Neuronal stem cell (in vitro differentiated cells): ENCODE data around the gene FCGR3A. TPM values are rescaled to one million over a fixed set of nuclear protein-coding genes. Genes with fewer than 3 reads are reported as not detected.
"Not testable (repeated sequence)": the region's sequence is repeated elsewhere in the genome, so short reads cannot be mapped to it uniquely, and the experiment has no call there.

Source experiments
- DNase-seq: peaks from one replicate; pipeline ENCODE4 v3.0.0-alpha.2; 2013; ENCODE audit warnings: low spot score
- H2AFZ ChIP-seq: one replicate; pipeline ENCODE4 v1.6.1; 2013; ENCODE audit warnings: mild to moderate bottlenecking, low read length, inconsistent platforms
- H2AK5ac ChIP-seq: 2 replicates; pipeline ENCODE4 v1.6.1; 2013; ENCODE audit warnings: low read depth, mild to moderate bottlenecking, inconsistent platforms, low read length, moderate library complexity, mixed read lengths
- H2BK120ac ChIP-seq: 2 replicates; pipeline ENCODE4 v1.6.1; 2013; ENCODE audit warnings: low read depth, mild to moderate bottlenecking, inconsistent platforms, low read length, moderate library complexity, mixed read lengths
- H2BK12ac ChIP-seq: one replicate; pipeline ENCODE4 v1.6.1; 2013; ENCODE audit warnings: low read length, inconsistent platforms
- H2BK15ac ChIP-seq: 2 replicates; pipeline ENCODE4 v1.6.1; 2013; ENCODE audit warnings: mild to moderate bottlenecking, low read length, inconsistent platforms, mixed read lengths
- H2BK5ac ChIP-seq: one replicate; pipeline ENCODE4 v1.6.1; 2013; ENCODE audit warnings: inconsistent platforms, mild to moderate bottlenecking, low read length, moderate library complexity
- H3K14ac ChIP-seq: one replicate; pipeline ENCODE4 v1.6.1; 2013; ENCODE audit warnings: low read length, inconsistent platforms
- H3K18ac ChIP-seq: 2 replicates; pipeline ENCODE4 v1.6.1; 2013; ENCODE audit warnings: low read length, inconsistent platforms
- H3K23ac ChIP-seq: 2 replicates; pipeline ENCODE4 v1.6.1; 2013; ENCODE audit warnings: low read depth, mild to moderate bottlenecking, mixed read lengths, low read length, inconsistent platforms; ENCODE audit not compliant: poor library complexity
- H3K27ac ChIP-seq: replicated peaks from 3 replicates; pipeline ENCODE4 v1.5.1; 2013; ENCODE audit warnings: low read length, inconsistent platforms
- H3K27me3 ChIP-seq, 3 experiments: 2 replicates each; pipeline ENCODE4 v1.6.1; 2013; ENCODE audit warnings: low read length in 3 of 3, mild to moderate bottlenecking in 2 of 3, inconsistent platforms in 1 of 3, low read depth in 1 of 3, mixed read lengths in 1 of 3, moderate library complexity in 1 of 3; ENCODE audit not compliant: control insufficient read depth in 3 of 3, insufficient read depth in 3 of 3
- H3K36me3 ChIP-seq, 2 donors: replicated peaks in 1 of 2; 2 replicates each; pipeline ENCODE4 v1.6.1; 2013; ENCODE audit warnings: low read length in 2 of 2; ENCODE audit not compliant: control insufficient read depth in 2 of 2, insufficient read depth in 2 of 2
- H3K4ac ChIP-seq: 2 replicates; pipeline ENCODE4 v1.6.1; 2013; ENCODE audit warnings: inconsistent platforms, mild to moderate bottlenecking, low read length, moderate library complexity
- H3K4me1 ChIP-seq, 2 donors: 1 replicate in 1 of 2; 2 replicates in 1 of 2; pipeline ENCODE4 v1.6.1; 2013; ENCODE audit warnings: low read length in 2 of 2, low read depth in 1 of 2; ENCODE audit not compliant: control insufficient read depth in 2 of 2, insufficient read depth in 1 of 2
- H3K4me2 ChIP-seq: one replicate; pipeline ENCODE4 v1.6.1; 2013; ENCODE audit warnings: mild to moderate bottlenecking, low read length, inconsistent platforms; ENCODE audit not compliant: insufficient read depth, poor library complexity, severe bottlenecking
- H3K4me3 ChIP-seq, 2 donors: 2 replicates each; pipeline ENCODE4 v1.5.1; 2013; ENCODE audit warnings: low read length in 2 of 2, mild to moderate bottlenecking in 2 of 2, inconsistent platforms in 1 of 2, moderate library complexity in 1 of 2
- H3K79me1 ChIP-seq: one replicate; pipeline ENCODE4 v1.6.1; 2013; ENCODE audit warnings: low read depth, mild to moderate bottlenecking, inconsistent platforms, low read length, moderate library complexity
- H3K9ac ChIP-seq: one replicate; pipeline ENCODE4 v1.6.1; 2013; ENCODE audit warnings: mild to moderate bottlenecking, low read depth, low read length, inconsistent platforms; ENCODE audit not compliant: poor library complexity
- H3K9me3 ChIP-seq, 2 donors: replicated peaks in 1 of 2; 2 replicates each; pipeline versions ENCODE3 to v1.6.1; 2013; ENCODE audit warnings: low read length in 2 of 2, mild to moderate bottlenecking in 2 of 2, inconsistent platforms in 1 of 2, low read depth in 1 of 2, mixed read lengths in 1 of 2, moderate library complexity in 1 of 2; ENCODE audit not compliant: control insufficient read depth in 2 of 2, insufficient read depth in 1 of 2
- H4K8ac ChIP-seq: one replicate; pipeline ENCODE4 v1.6.1; 2013; ENCODE audit warnings: low read depth, mild to moderate bottlenecking, inconsistent platforms, low read length, moderate library complexity
- H4K91ac ChIP-seq: one replicate; pipeline ENCODE4 v1.6.1; 2013; ENCODE audit warnings: low read length, low read depth, mild to moderate bottlenecking, inconsistent platforms; ENCODE audit not compliant: poor library complexity
- WGBS, 2 donors: extraction: QIAGEN DNeasy Blood & Tissue Kit; methylation state at CpG; one replicate each; pipeline ENCODE4 v1.1.7; 2013; ENCODE audit warnings: missing lambda C conversion rate in 2 of 2, mixed read lengths in 1 of 2; ENCODE audit not compliant: insufficient read length in 2 of 2, insufficient replicate concordance in 1 of 2; ENCODE audit errors: extremely low coverage in 2 of 2; 5-methylcytosine and 5-hydroxymethylcytosine counted together
- polyA plus RNA-seq, 2 experiments: library from polyadenylated mRNA; stranded (reverse); fragments of 200-250 nt; gene quantifications; one replicate each; pipeline ENCODE4 v1.2.3, GENCODE V29; 2013

FCGR3A gene
- not detected for polyA plus RNA-seq (2013, experiment 1 of 2)
- polyA plus RNA-seq (2013, experiment 2 of 2) = not detected

DNA sequence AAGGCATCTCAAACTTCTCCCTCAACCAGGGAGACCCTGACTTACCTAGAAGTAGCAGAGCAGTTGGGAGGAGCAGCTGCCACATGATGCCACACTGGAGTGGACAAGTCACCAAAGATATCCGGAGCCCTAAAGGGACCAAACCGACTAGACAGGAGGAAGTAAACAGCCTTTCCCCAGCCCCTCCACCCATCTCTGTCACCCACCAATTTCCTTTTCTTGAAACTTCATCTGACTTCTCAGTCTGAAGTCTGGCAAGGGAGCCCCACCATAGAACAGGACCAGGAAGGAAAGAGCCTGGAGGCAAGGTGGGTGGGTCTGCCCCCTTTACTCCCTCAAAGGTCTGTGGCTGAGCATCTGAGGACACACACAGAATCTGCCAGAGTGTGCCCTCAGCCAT lies at the start of gene FCGR3A:
TSS of gene FCGR3A (minus strand) at position 167 of the 400 bp plus-strand sequence. CDS start at position 85, 82 bp downstream.
- Histone ChIP-seq H2BK120ac (no peak within 1 kb of the TSS), H3K18ac (no peak within 1 kb of the TSS), H2AK5ac (no peak within 1 kb of the TSS), H3K4me3 (no peak within 1 kb of the TSS), H4K91ac (no peak within 1 kb of the TSS), H3K4ac (no peak within 1 kb of the TSS), H3K27ac (no peak within 1 kb of the TSS), H3K14ac (no peak within 1 kb of the TSS), H3K79me1 (no peaks in the 10 kb centered on the region), H2BK15ac (no peak within 1 kb of the TSS), H3K23ac (no peak within 1 kb of the TSS), H2BK5ac (no peak within 1 kb of the TSS), H3K27me3 (no peaks in the 10 kb centered on the region), H3K4me1 (no peaks in the 10 kb centered on the region), H4K8ac (no peak within 1 kb of the TSS), H3K4me2 (no peak within 1 kb of the TSS), H2BK12ac (no peak within 1 kb of the TSS), H3K9ac (no peak within 1 kb of the TSS), H3K36me3 (no peaks in the 10 kb centered on the region), H2AFZ (no peak within 1 kb of the TSS), H3K9me3 (no peaks in the 10 kb centered on the region)
- WGBS, 2 donors = no CpG with 5 or more reads among the region's 2 CpGs
- DNase-seq = no peak

- H3K4me3 ChIP-seq, H4K8ac ChIP-seq, H2BK12ac ChIP-seq, H2BK15ac ChIP-seq, H2AFZ ChIP-seq, H3K79me1 ChIP-seq, H3K27me3 ChIP-seq, H3K4ac ChIP-seq, H3K4me2 ChIP-seq, H3K9ac ChIP-seq, H2BK120ac ChIP-seq, H3K27ac ChIP-seq, H3K4me1 ChIP-seq, DNase-seq, H3K18ac ChIP-seq, H2AK5ac ChIP-seq, H3K9me3 ChIP-seq, H2BK5ac ChIP-seq, H3K14ac ChIP-seq, H3K36me3 ChIP-seq, H4K91ac ChIP-seq, H3K23ac ChIP-seq: not testable (repeated sequence)
- no CpG with 5 or more reads among the region's 3 CpGs for WGBS, 2 donors
Observed at GRCh38 chr1:161597077-161597476, 47.5 kb upstream of the FCGR3A start.

DNA sequence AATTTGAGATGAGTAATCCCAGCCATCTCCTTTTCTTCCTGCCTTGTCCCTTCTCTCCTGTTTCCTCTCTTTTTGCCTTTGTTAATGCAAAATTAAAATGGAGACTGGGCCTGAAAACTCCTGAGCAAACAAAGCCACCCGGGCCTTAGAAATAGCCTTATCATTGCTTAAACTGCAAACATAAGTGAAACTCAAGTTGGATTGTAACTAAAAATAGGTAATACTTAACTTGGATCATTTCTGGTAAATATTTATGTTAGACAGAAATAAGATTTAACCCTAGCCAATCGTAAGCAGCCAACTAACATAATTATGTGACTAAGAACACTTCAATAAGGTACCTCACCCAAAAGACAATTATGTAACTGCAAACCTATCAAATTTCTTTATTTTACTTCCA lies 46.0 kb upstream of the FCGR3A start:
- not testable (repeated sequence) for H2BK12ac ChIP-seq, H4K91ac ChIP-seq, H2BK5ac ChIP-seq, H3K4me1 ChIP-seq, H4K8ac ChIP-seq, H3K18ac ChIP-seq, H3K79me1 ChIP-seq, H3K36me3 ChIP-seq, H3K4ac ChIP-seq, H2BK120ac ChIP-seq, H2AFZ ChIP-seq, H3K4me3 ChIP-seq, H3K9me3 ChIP-seq, H3K14ac ChIP-seq, H3K4me2 ChIP-seq, H2AK5ac ChIP-seq, H3K9ac ChIP-seq, H3K23ac ChIP-seq, H2BK15ac ChIP-seq, H3K27me3 ChIP-seq, DNase-seq
- peak overlapping the region; percentile 36 for H3K27ac ChIP-seq
- no CpG with 5 or more reads among the region's 2 CpGs for WGBS, 2 donors

DNA sequence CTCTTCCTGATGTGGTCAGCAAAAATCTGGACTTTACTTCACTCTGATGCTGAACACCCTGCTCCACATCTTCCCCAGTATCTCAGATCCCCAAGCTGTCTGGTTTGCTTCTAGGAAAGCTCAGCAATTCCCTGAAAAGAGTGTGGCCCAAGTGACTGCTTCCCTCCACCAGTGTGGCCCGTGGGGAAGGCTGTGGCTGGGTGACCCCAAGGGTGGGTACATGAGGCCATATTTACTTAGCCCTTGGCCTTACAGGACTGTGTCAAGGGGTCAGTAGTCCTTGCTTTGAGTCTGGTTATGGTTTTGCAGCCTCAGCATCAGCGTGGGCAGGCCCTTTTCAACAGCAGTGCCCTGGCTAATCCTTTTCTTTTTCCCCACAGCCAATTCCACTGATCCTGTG lies 45.6 kb upstream of the FCGR3A start:
- H4K8ac ChIP-seq, H3K9me3 ChIP-seq, H3K14ac ChIP-seq, H2BK120ac ChIP-seq, H4K91ac ChIP-seq, H3K9ac ChIP-seq, DNase-seq, H2AK5ac ChIP-seq, H2BK15ac ChIP-seq, H3K4me1 ChIP-seq, H2BK5ac ChIP-seq, H3K79me1 ChIP-seq, H3K27me3 ChIP-seq, H2AFZ ChIP-seq, H3K4me3 ChIP-seq, H3K4me2 ChIP-seq, H3K36me3 ChIP-seq, H3K23ac ChIP-seq, H2BK12ac ChIP-seq, H3K4ac ChIP-seq: not testable (repeated sequence)
- Histone ChIP-seq H3K27ac (peak overlapping the region; percentile 36), H3K18ac (peak overlapping the region; percentile 64)
- no CpG with 5 or more reads among the region's 2 CpGs for WGBS, 2 donors
